GM13977 (cell line): ENCODE results near the gene ARHGEF2.
"Not testable (repeated sequence)": the region's sequence is repeated elsewhere in the genome, so short reads cannot be mapped to it uniquely, and the experiment has no call there.

Experiments used
- DNase-seq: peaks from one replicate; pipeline ENCODE4 v3.0.0; 2012; ENCODE audit warnings: low spot score
- in situ Hi-C: fragments of 300-500 bp; cut with MboI; formaldehyde crosslinking; loops from one replicate; pipeline ENCODE4 v1.12.0; 2022; ENCODE audit warnings: low sequenced_read_pairs, low pct_unique_long_range_greater_than_20kb, mixed read lengths, inconsistent platforms; ENCODE audit not compliant: unreplicated experiment
- TF ChIP-seq, protein P1 (sequence below): IDR thresholded peaks from 2 replicates; pipeline ENCODE4 v1.5.1; 2012; ENCODE audit warnings: mild to moderate bottlenecking, control low read depth; ENCODE audit not compliant: insufficient read depth; ENCODE audit errors: extremely low read depth, missing control alignments

The ARHGEF2 gene

DNA sequence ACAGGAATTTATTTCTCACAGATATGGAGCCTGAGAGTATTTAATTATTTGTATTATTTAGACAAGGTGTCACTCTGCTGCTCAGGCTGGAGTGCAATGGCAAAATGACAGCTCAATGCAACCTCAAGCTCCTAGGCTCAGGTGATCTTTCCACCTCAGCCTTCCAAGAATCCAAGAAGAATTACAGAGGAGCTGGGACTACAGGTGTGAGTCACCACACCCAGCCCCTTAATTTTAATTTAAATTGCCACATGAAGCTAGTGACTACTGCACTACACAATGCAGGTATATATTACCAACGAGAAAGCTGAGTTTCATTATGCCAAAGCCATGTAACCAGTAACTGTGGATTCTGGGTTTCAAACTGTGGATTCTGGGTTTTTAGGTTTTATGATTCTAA lies 46.3 kb downstream of the ARHGEF2 start:
- in situ Hi-C loops, result no loop called here
- DNase-seq, result no peak
- TF ChIP-seq, protein P1, sequence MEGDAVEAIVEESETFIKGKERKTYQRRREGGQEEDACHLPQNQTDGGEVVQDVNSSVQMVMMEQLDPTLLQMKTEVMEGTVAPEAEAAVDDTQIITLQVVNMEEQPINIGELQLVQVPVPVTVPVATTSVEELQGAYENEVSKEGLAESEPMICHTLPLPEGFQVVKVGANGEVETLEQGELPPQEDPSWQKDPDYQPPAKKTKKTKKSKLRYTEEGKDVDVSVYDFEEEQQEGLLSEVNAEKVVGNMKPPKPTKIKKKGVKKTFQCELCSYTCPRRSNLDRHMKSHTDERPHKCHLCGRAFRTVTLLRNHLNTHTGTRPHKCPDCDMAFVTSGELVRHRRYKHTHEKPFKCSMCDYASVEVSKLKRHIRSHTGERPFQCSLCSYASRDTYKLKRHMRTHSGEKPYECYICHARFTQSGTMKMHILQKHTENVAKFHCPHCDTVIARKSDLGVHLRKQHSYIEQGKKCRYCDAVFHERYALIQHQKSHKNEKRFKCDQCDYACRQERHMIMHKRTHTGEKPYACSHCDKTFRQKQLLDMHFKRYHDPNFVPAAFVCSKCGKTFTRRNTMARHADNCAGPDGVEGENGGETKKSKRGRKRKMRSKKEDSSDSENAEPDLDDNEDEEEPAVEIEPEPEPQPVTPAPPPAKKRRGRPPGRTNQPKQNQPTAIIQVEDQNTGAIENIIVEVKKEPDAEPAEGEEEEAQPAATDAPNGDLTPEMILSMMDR, result no peak

DNA sequence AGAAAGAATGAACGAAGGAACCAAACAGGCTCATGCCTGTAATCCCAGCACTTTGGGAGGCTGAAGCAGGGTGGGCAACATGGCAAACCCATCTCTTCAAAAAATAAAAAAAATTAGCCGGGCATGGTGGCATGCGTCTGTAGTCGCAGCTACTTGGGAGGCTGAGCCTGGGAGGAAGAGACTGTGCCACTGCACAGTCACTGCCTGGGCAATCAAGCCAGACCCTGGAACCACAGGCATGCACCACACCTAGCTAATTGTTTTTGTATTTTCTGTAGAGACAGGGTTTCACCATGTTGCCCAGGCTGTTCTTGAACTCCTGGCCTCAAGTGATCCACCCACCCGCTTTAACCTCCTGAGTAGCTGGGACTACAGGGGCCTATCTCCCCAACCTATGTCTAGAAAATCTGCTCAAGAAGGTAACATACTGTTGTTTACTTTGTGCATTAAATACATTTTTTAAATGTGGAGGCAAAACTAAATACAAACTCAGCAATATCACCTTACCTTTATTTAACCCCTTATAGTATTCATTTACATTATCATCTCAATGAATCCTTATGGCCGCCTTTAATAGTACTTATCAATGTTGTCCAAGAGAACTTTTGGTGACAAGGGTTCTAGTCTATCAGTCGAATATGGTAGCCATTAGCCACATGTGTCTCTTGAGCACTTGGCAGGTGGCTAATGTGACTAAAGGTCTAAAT lies 46.9 kb downstream of the ARHGEF2 start:
- in situ Hi-C loops, result no loop called here
- no peak for DNase-seq
- TF ChIP-seq, protein P1, result no peak

DNA sequence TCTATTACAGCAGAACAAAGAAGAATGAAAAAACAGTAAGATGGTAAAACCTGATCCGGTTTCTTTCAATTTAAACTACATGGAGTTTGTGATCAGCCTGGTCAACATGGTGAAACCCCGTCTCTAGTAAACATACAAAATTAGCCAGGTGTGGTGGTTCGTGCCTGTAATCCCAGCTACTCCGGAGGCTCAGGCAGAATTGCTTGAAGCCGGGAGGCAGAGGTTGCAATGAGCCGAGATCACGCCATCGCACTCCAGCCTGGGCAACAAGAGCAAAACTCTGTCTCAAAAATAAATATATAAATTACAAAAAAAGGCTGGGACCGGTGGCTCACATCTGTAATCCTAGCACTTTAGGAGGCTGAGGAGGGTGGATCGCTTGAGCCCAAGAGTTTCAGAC lies 47.6 kb downstream of the ARHGEF2 start:
- DNase-seq, in situ Hi-C loops: not testable (repeated sequence)

DNA sequence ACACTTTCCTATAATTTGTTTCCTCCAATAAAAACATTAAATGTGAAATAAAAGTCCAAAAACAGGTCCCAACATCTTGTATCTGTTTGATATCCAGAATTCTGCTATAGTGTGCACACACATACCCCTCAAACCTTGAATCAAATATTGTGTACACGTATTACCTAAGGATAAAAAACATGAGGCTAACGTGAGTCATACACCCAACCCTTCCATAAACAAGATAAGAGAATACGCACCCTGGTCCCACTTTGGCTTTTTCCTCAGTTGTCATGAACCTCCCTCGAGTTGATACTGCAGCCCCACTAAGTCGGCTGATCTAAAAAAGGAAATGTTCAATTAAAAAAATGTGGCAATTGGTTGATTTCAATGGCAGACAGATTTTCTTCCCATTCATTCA lies 49.3 kb downstream of the ARHGEF2 start:
- DNase-seq, result no peak
- TF ChIP-seq, protein P1, result no peak
- in situ Hi-C loops, result no loop called here

DNA sequence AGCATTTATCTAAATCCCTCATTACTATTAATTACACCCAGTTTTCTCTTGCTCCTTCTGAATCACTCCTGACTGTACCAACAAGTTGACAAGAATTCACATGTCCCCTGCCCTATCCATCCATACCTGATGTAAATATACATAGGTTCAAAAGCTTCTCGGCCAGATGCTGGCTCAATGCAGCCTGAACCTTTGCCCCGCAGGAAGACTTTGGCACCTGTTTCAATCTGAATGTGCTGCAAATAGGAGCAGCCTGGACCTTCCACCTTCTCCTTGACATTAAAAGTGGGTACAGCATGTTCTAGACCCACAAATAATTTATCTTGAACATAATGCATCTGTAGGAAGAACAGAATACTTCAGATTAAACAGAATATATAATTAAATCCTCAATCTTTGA lies 52.8 kb downstream of the ARHGEF2 start:
- in situ Hi-C loops, result no loop called here
- TF ChIP-seq, protein P1, result no peak
- no peak for DNase-seq

DNA sequence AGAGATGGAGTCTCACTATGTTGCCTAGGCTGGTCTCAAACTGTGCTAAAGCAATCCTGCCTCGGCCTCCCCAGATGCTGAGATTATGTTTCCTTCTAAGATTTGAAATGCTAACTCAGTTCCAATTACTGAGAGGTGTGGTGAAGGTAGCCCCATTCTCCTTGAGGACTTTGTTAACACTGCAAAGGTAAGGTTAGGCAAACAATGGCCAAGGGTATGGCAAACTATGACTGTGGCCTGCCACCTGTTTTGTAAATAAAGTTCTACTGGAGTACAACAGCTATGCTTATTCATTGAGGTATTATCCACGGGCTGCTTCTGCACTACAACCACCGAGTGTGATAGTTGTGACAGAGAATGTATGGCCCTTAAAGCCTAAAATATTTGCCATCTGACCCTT lies 57.6 kb downstream of the ARHGEF2 start:
- no peak for DNase-seq
- TF ChIP-seq, protein P1, result no peak
- in situ Hi-C loops, result no loop called here

DNA sequence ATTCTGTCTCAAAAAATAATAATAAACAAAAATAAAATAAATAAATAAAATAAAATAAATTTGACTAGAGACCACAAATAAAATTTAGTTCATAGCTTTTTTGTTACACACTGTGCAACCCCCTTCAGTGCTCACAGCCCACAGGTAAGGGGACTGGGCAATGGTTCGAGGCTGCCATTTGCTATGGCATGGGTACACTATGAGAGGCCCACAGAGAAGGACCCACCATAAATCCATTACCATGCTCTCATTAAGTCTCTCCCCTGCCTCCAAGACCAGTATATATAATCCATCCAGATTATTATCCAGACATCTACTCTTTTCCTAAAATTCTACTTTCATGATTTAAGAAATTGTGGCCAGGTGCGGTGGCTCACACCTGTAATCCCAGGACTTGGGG lies 58.5 kb downstream of the ARHGEF2 start:
- TF ChIP-seq, protein P1, result no peak
- no peak for DNase-seq
- in situ Hi-C loops, result no loop called here
